A549 (cell line): ENCODE results near the gene SLC9A6. TPM values are rescaled to one million over a fixed set of nuclear protein-coding genes. Genes with fewer than 3 reads are reported as not detected.

ENCODE experiments used
- ATAC-seq, 2 experiments: fragments of 200-7000 bp in 1 of 2; fragments of >200 bp in 1 of 2; cut with Nextera tagmentation in 1 of 2; cut with Tn5 transposase in 1 of 2; 3 replicates each; pipeline versions ENCODE4 v1.8.0 to v1.9.1; 2018 to 2020; ENCODE audit warnings: mild to moderate bottlenecking in 1 of 2, moderate library complexity in 1 of 2
- CTCF ChIA-PET: fragments of 300-600 bp; sonication (Branson Sonifier 250); formaldehyde crosslinking; extraction: SDS; loops from one replicate; lab custom pipeline; 2021; ENCODE audit warnings: antibody characterized with exemption, inconsistent platforms; lab: Yijun Ruan, JAX
- POLR2A ChIA-PET: fragments of 350-600 bp; formaldehyde crosslinking; extraction: SDS; loops from one replicate; lab custom pipeline; 2021; ENCODE audit warnings: antibody characterized with exemption, inconsistent platforms; lab: Yijun Ruan, JAX
- DNase-seq, 2 experiments: peaks; one replicate each; pipeline versions ENCODE4 v3.0.0 to v3.0.0-alpha.2; 2011 to 2016; ENCODE audit warnings: low read depth in 1 of 2, low spot score in 1 of 2
- FAIRE-seq: peaks from 2 replicates; lab custom pipeline; 2011; peaks lifted over from hg19 to GRCh38; lab: Jason Lieb, UNC
- H3K27ac ChIP-seq, 2 experiments: fragments of >200 bp; sonication (Bioruptor Twin); formaldehyde crosslinking; 3 replicates each; pipeline ENCODE4 v1.5.1; 2016 to 2017
- H3K4me1 ChIP-seq: fragments of >200 bp; sonication (Bioruptor Twin); formaldehyde crosslinking; 3 replicates; pipeline ENCODE4 v1.6.1; 2016
- H3K4me2 ChIP-seq: fragments of >200 bp; sonication (Bioruptor Twin); formaldehyde crosslinking; 3 replicates; pipeline ENCODE4 v1.6.1; 2016
- H3K4me3 ChIP-seq: fragments of >200 bp; sonication (Bioruptor Twin); formaldehyde crosslinking; 3 replicates; pipeline ENCODE4 v1.5.1; 2016
- H3K9me3 ChIP-seq: fragments of >200 bp; sonication (Bioruptor Twin); formaldehyde crosslinking; 3 replicates; pipeline ENCODE4 v1.6.1; 2016
- BHLHE40 ChIP-seq: IDR thresholded peaks from 2 replicates; pipeline ENCODE4 v1.6.1; 2012; ENCODE audit warnings: low read depth, low read length, inconsistent platforms
- CBX2 ChIP-seq: fragments of 200-600 bp; sonication (generic); IDR thresholded peaks from 2 replicates; pipeline ENCODE4 v1.6.1; 2016; ENCODE audit warnings: low read depth, mild to moderate bottlenecking, borderline replicate concordance
- CHD2 ChIP-seq: fragments of 150-350 bp; IDR thresholded peaks from 2 replicates; pipeline ENCODE4 v1.6.1; 2014; ENCODE audit warnings: low read length; ENCODE audit not compliant: partially characterized antibody
- CTCF ChIP-seq: fragments of >200 bp; sonication (Bioruptor Twin); formaldehyde crosslinking; IDR thresholded peaks from 3 replicates; pipeline ENCODE4 v1.5.1; 2016
- EP300 ChIP-seq, 2 experiments: fragments of >200 bp; sonication (Bioruptor Twin); formaldehyde crosslinking; IDR thresholded peaks; 2 replicates in 1 of 2; 3 replicates in 1 of 2; pipeline ENCODE4 v1.6.1; 2016 to 2017
- FOSL2 ChIP-seq, 2 experiments: fragments of 450-650 bp in 1 of 2; fragments of >200 bp in 1 of 2; sonication (Bioruptor Twin) in 1 of 2; formaldehyde crosslinking; IDR thresholded peaks; 2 replicates each; pipeline versions ENCODE4 v1.5.0 to v1.6.1; 2016 to 2020; ENCODE audit warnings: mild to moderate bottlenecking in 1 of 2, moderate library complexity in 1 of 2
- FOXS1 ChIP-seq: fragments of 250-450 bp; sonication (Bioruptor Pico); IDR thresholded peaks from 2 replicates; pipeline ENCODE4 v1.5.0; 2020; ENCODE audit warnings: mild to moderate bottlenecking, moderate library complexity
- HEYL ChIP-seq: fragments of 250-450 bp; sonication (Bioruptor Pico); IDR thresholded peaks from 2 replicates; pipeline ENCODE4 v1.8.0; 2021; ENCODE audit warnings: mild to moderate bottlenecking, moderate library complexity
- HMGXB4 ChIP-seq: fragments of 250-450 bp; sonication (Bioruptor Pico); IDR thresholded peaks from 2 replicates; pipeline ENCODE4 v1.5.0; 2021; ENCODE audit warnings: mild to moderate bottlenecking, moderate library complexity, borderline replicate concordance
- HOXA7 ChIP-seq: fragments of 250-450 bp; sonication (Bioruptor Pico); IDR thresholded peaks from 2 replicates; pipeline ENCODE4 v1.5.0; 2020; ENCODE audit warnings: mild to moderate bottlenecking, moderate library complexity
- HOXB13 ChIP-seq: fragments of 250-450 bp; sonication (Bioruptor Pico); IDR thresholded peaks from 2 replicates; pipeline ENCODE4 v1.5.0; 2020; ENCODE audit warnings: low read depth, mild to moderate bottlenecking, moderate library complexity
- HOXB5 ChIP-seq: fragments of 250-450 bp; sonication (Bioruptor Pico); IDR thresholded peaks from 2 replicates; pipeline ENCODE4 v1.5.0; 2020; ENCODE audit warnings: mild to moderate bottlenecking, moderate library complexity
- JUN ChIP-seq, 2 experiments: fragments of >200 bp; sonication (Bioruptor Twin); formaldehyde crosslinking; IDR thresholded peaks; 2 replicates in 1 of 2; 3 replicates in 1 of 2; pipeline ENCODE4 v1.6.1; 2016 to 2017
- JUNB ChIP-seq: fragments of >200 bp; sonication (Bioruptor Twin); formaldehyde crosslinking; IDR thresholded peaks from 2 replicates; pipeline ENCODE4 v1.6.1; 2016
- KDM1A ChIP-seq: fragments of 200-600 bp; sonication (generic); IDR thresholded peaks from 2 replicates; pipeline ENCODE4 v1.6.1; 2016; ENCODE audit warnings: low read depth, mild to moderate bottlenecking
- KDM5A ChIP-seq: fragments of 200-600 bp; sonication (generic); IDR thresholded peaks from 2 replicates; pipeline ENCODE4 v1.6.1; 2016; ENCODE audit warnings: antibody characterized with exemption, mild to moderate bottlenecking
- PHF8 ChIP-seq: fragments of 200-600 bp; sonication (generic); IDR thresholded peaks from 2 replicates; pipeline ENCODE4 v1.6.1; 2016; ENCODE audit warnings: low read depth, mild to moderate bottlenecking, antibody characterized with exemption, moderate library complexity, borderline replicate concordance
- SREBF2 ChIP-seq: fragments of 450-650 bp; IDR thresholded peaks from 2 replicates; pipeline ENCODE4 v1.6.1; 2014; ENCODE audit warnings: mild to moderate bottlenecking, moderate library complexity
- ZFP36 ChIP-seq: fragments of 450-650 bp; IDR thresholded peaks from 2 replicates; pipeline ENCODE4 v1.6.1; 2014; ENCODE audit warnings: borderline replicate concordance; ENCODE audit not compliant: partially characterized antibody
- ZNF302 ChIP-seq: fragments of 250-450 bp; sonication (Bioruptor Pico); IDR thresholded peaks from 2 replicates; pipeline ENCODE4 v1.9.0; 2021; ENCODE audit warnings: inconsistent platforms, mild to moderate bottlenecking, moderate library complexity
- ZSCAN20 ChIP-seq: fragments of 250-450 bp; sonication (Bioruptor Pico); IDR thresholded peaks from 2 replicates; pipeline ENCODE4 v1.8.0; 2022; ENCODE audit warnings: mild to moderate bottlenecking, moderate library complexity
- WGBS: methylation state at CpG from one replicate; pipeline ENCODE4 v1.1.6; 2017; ENCODE audit errors: missing lambda C conversion rate; 5-methylcytosine and 5-hydroxymethylcytosine counted together
- polyA plus RNA-seq, 4 experiments: library from polyadenylated mRNA; depleted of rRNA in 3 of 4; stranded (reverse); fragments of >200 nt; fragmentation: RNase III in 1 of 4; extraction: RNeasy Plus Mini Kit Qiagen cat#74134 plus additional on column Dnase treatment in 1 of 4; gene quantifications; 2 replicates in 3 of 4; 3 replicates in 1 of 4; pipeline ENCODE4 v1.2.3, GENCODE V29; 2011 to 2017
- TF ChIP-seq, protein P1 (sequence below): IDR thresholded peaks from 2 replicates; pipeline ENCODE4 v1.6.1; 2012
- TF ChIP-seq, protein P2 (sequence below): fragments of 150-350 bp; IDR thresholded peaks from 2 replicates; pipeline ENCODE4 v1.6.1; 2014; ENCODE audit warnings: low read depth, mild to moderate bottlenecking, low read length
- TF ChIP-seq, protein P3 (sequence below): fragments of >200 bp; sonication (Bioruptor Twin); formaldehyde crosslinking; IDR thresholded peaks from 3 replicates; pipeline ENCODE4 v1.6.1; 2016

SLC9A6 gene
- polyA plus RNA-seq, 2 of the 4 experiments (the other 2 are of a cell fraction): 12.2 to 15.6 TPM

DNA sequence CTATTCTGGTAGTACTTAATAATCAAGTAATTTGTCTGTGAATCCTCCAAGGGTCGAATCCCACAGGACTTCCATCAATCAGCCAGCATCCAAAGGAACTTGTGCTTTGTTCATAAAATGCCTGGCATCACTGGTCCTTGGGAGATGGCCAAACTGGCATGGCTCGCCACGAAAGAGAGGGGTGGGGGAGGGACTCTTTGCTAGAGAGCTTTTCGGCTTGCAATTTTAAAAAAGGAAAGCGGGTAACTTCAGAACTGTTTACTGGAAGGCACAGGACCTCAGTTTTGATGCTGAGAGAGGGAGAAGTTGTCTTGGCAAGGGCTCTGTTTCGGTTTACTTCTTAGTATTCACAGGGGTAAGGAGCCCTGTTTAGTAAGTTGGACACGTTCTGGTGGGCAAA is 82.7 kb downstream of the SLC9A6 start:
- no peak for FAIRE-seq

DNA sequence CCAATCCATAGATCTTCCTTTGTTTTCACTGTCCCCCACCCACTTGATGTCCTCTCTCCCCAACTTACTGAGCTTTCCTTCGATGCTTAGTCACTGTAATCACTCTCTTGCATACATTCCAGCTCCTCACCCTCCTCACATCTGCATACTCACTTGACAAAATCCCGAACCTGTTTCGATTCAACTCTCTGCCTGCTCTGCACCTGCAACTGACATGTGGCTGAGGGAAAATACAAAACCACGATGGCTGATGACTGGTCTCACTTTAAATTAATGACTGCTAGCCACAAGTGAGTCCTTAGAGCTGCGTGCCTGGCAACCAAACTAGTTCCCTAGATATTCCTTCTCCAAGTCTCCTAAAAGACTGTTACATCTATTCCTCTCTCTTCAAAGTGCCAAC is 91.7 kb downstream of the SLC9A6 start:
- no peak for FAIRE-seq
- no peaks in the 10 kb centered on the region for H3K4me1 ChIP-seq
- 23% methylated on average over 5 of the region's 5 CpGs for WGBS
- H3K4me3 ChIP-seq: no peak overlapping the region
- ChIA-PET POLR2A (no interaction called here), CTCF (interaction anchor here (1.2 kb wide), 1 partner anchor 49 kb away, joined by 3 read pairs; no protein-coding TSS in a partner anchor)
- H3K27ac ChIP-seq: no peak overlapping the region
- ATAC-seq: no peak
- no peak for DNase-seq
- TF ChIP-seq JUNB (no peak), HOXB5 (CRISPR knock-in tag) (no peak), CBX2 (no peak), HMGXB4 (CRISPR knock-in tag) (no peak), EP300 (IDR thresholded peaks at IDR 0.05) (no peak), SREBF2 (no peak), ZNF302 (CRISPR knock-in tag) (no peak), ZFP36 (no peak), FOSL2 (IDR thresholded peaks at IDR 0.05) (no peak), FOSL2 (CRISPR knock-in tag; IDR thresholded peaks at IDR 0.05) (no peak), CTCF (no peak), HEYL (CRISPR knock-in tag) (no peak), PHF8 (no peak), BHLHE40 (no peak), HOXA7 (CRISPR knock-in tag) (no peak)
- TF ChIP-seq, protein P1, sequence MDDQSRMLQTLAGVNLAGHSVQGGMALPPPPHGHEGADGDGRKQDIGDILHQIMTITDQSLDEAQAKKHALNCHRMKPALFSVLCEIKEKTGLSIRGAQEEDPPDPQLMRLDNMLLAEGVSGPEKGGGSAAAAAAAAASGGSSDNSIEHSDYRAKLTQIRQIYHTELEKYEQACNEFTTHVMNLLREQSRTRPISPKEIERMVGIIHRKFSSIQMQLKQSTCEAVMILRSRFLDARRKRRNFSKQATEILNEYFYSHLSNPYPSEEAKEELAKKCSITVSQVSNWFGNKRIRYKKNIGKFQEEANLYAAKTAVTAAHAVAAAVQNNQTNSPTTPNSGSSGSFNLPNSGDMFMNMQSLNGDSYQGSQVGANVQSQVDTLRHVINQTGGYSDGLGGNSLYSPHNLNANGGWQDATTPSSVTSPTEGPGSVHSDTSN: no peak
- TF ChIP-seq, protein P2, sequence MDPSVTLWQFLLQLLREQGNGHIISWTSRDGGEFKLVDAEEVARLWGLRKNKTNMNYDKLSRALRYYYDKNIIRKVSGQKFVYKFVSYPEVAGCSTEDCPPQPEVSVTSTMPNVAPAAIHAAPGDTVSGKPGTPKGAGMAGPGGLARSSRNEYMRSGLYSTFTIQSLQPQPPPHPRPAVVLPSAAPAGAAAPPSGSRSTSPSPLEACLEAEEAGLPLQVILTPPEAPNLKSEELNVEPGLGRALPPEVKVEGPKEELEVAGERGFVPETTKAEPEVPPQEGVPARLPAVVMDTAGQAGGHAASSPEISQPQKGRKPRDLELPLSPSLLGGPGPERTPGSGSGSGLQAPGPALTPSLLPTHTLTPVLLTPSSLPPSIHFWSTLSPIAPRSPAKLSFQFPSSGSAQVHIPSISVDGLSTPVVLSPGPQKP: no peak
- TF ChIP-seq, protein P3, sequence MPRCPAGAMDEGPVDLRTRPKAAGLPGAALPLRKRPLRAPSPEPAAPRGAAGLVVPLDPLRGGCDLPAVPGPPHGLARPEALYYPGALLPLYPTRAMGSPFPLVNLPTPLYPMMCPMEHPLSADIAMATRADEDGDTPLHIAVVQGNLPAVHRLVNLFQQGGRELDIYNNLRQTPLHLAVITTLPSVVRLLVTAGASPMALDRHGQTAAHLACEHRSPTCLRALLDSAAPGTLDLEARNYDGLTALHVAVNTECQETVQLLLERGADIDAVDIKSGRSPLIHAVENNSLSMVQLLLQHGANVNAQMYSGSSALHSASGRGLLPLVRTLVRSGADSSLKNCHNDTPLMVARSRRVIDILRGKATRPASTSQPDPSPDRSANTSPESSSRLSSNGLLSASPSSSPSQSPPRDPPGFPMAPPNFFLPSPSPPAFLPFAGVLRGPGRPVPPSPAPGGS: no peak
- no peak overlapping the region for H3K4me2 ChIP-seq
- no peaks in the 10 kb centered on the region for H3K9me3 ChIP-seq

More for the DNA sequence above, 82.7 kb downstream of the SLC9A6 start:
- DNase-seq: no peak
- Histone ChIP-seq H3K9me3 (no peaks in the 10 kb centered on the region), H3K27ac (no peak overlapping the region)
- WGBS: 33% methylated on average over 5 of the region's 7 CpGs
- ATAC-seq: no peak
- TF ChIP-seq CHD2: no peak
- no peak for TF ChIP-seq ZNF302 (CRISPR knock-in tag)
- no peak for TF ChIP-seq FOXS1 (CRISPR knock-in tag)
- no peak for TF ChIP-seq HOXB5 (CRISPR knock-in tag)
- no peak for TF ChIP-seq ZSCAN20
- no peak for TF ChIP-seq JUN (IDR thresholded peaks at IDR 0.05)
- TF ChIP-seq, protein P3: no peak
- TF ChIP-seq HMGXB4 (CRISPR knock-in tag): no peak
- no peak for TF ChIP-seq KDM5A
- no peak for TF ChIP-seq KDM1A
- no peak for TF ChIP-seq HOXB13 (CRISPR knock-in tag)
- TF ChIP-seq FOSL2 (IDR thresholded peaks at IDR 0.05): no peak
- TF ChIP-seq FOSL2 (CRISPR knock-in tag; IDR thresholded peaks at IDR 0.05): no peak
- TF ChIP-seq, all 56 proteins: peak for 0
- CTCF ChIA-PET: interaction anchor here (3.0 kb wide), 1 partner anchor 95 kb away, joined by 11 read pairs; no protein-coding TSS in a partner anchor
- H3K4me1 ChIP-seq: no peaks in the 10 kb centered on the region
- no peak overlapping the region for H3K4me2 ChIP-seq
- no peak overlapping the region for H3K4me3 ChIP-seq
- POLR2A ChIA-PET: no interaction called here
